GM13977 (cell line): Measurements from ENCODE around the gene CD160.

Experiments
- DNase-seq: peaks from one replicate; pipeline ENCODE4 v3.0.0; 2012; ENCODE audit warnings: low spot score
- CTCF ChIP-seq: IDR thresholded peaks from 2 replicates; pipeline ENCODE4 v1.5.1; 2012; ENCODE audit warnings: mild to moderate bottlenecking, control low read depth; ENCODE audit not compliant: insufficient read depth; ENCODE audit errors: extremely low read depth, missing control alignments
- in situ Hi-C: fragments of 300-500 bp; cut with MboI; formaldehyde crosslinking; loops from one replicate; pipeline ENCODE4 v1.12.0; 2022; ENCODE audit warnings: low sequenced_read_pairs, low pct_unique_long_range_greater_than_20kb, mixed read lengths, inconsistent platforms; ENCODE audit not compliant: unreplicated experiment

CD160 gene

DNA sequence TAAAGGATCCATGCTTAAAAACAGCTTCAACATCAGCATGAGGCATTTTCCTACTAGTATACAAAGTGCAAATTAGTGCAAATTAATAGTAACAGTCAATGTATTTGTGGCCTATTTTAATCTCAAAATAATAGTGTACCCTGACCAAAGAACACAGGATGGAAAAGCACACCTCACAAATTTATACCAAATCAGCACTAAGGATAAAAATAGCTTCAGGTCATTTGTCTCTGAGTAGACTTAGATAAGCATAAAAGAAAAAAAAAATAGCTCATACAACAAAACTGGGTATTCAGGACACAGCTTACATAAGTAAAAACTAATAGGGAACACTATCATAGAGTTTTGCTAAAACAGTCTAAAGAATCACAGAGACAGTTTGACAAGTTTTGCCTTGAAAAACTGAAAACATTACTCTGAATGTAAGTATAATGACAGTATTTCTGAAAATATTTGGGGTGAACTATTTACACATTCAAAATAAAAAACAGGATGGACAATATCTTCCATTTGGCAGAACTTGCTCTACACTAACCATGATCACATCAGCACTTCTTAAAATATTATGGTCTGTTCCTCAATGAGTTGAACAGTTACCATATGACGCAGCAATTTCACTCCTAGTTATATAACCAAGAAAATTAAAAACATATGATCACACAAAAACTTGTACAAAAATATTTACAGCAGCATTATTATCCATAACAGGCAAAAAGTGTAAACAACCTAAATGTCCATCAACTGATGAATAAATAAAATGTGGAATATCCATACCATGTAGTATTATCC lies 58.3 kb downstream of the CD160 start:
- DNase-seq: no peak
- TF ChIP-seq CTCF: no peak
- in situ Hi-C loops: no loop called here

DNA sequence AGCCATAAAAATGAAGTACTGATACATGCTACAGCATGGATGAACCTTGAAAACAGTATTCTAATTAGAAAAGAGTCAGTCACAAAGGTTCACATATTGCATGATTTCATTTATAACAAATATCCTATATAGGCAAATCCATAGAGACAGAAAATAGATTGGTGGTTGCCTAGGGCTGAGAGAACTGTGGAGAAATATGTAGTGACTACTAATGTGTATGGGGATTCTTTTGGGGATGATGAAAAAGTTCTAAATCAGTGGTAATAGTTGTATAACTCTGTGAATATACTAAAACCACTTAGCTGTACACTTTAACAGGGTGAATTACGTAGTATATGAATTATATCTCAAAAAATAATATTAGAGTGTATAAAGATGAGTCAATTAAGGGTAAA lies 58.8 kb downstream of the CD160 start:
- in situ Hi-C loops: no loop called here
- DNase-seq: no peak
- TF ChIP-seq CTCF: no peak

DNA sequence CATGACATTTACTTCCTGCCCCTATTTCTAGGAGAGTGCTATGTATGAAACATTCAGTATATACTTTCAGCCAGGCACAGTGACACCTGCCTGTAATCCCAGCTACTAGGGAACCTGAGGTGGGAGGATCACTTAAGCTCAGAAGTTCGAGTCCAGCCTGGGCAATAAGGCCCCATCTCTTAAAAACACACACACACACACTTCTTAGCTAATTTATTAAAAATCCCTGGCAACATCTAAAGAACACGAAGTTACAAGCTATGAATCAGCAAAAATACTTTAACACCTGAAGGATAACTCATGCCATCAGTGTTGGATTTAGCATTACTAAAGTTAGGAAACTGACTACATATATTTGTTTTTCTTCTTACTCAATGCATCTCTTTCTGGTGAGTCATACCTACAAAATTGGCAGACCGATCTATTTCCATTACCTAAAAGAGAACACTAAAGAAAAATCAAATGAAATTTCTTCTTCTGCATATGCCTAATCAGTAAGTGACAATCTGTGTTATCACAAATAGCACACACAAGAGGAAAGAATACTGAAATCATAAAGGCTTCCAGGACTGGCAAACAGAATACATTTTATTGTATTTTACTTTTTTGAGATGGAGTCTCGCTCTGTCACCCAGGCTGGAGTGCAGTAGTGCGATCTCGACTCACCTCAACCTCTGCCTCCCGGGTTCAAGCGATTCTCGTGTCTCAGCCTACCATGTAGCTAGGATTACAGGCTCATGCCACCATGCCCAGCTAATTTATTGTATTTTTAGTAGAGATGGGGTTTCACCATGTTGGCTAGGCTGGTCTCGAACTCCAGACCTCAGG lies 63.2 kb downstream of the CD160 start:
- TF ChIP-seq CTCF: no peak
- in situ Hi-C loops: no loop called here
- DNase-seq: no peak

- in situ Hi-C loops: no loop called here
- TF ChIP-seq CTCF: no peak
- DNase-seq: no peak
Observed at GRCh38 chr1:145784409-145784808, 65.1 kb downstream of the CD160 start.

- in situ Hi-C loops: no loop called here
- DNase-seq: no peak
- no peak for TF ChIP-seq CTCF
Observed at GRCh38 chr1:145785547-145785946, 66.2 kb downstream of the CD160 start.

DNA sequence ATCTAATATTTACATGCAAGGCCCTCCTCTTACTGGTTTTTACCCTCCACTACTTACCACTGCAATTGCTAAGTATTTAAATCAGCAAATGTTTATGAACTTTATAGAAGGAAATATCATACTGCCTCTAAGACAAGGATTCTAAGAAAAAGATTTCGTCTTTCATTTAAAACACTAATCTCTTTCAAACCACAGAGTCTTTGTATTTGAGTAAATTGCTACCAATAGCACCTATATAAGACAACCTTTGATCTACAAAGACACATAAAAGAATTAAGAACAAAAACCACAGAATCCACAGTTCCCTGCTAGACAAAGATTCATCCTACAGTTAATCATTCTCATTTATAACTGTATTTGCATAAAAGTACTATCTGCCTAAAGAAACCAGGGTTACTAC lies 67.0 kb downstream of the CD160 start:
- no peak for TF ChIP-seq CTCF
- DNase-seq: no peak
- in situ Hi-C loops: no loop called here
